ENCODE data around the gene PDZRN3. TPM values are rescaled to one million over a fixed set of nuclear protein-coding genes. Genes with fewer than 3 reads are reported as not detected.

Gene PDZRN3
- total and polyA plus RNA-seq, 7 experiments from 2014 or later = not detected

DNA sequence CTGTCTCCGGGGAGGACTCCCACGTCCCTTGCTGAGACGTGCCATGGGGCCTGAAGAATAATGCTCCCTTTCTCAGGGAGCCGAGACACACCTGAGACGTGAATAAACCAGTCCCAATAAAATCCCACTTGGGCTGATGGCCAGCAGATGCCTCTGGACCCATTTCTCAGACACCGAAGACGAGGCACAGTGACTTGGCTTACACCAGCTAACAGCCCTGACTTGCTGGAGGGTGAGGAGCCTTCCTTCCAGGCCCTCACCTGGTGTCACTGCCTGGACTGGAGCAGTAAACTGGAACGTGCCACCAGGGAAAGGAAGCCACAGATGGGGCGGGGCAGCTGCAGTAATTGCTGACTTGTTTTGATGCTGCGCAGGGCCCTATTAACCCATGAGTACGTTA lies 189.7 kb downstream of the PDZRN3 start:
- Histone ChIP-seq H3K27ac (ENCODE audit: low read depth, low read length) (no peak overlapping the region), H3K36me3 (ENCODE audit: control insufficient read depth in 2 of 3, insufficient read depth in 3 of 3, low read length in 3 of 3) (no peaks in the 10 kb centered on the region), H3K4me3 (ENCODE audit: low read length) (no peak overlapping the region), H3K9me3 (ENCODE audit: control insufficient read depth in 2 of 3, low read length in 3 of 3) (no peaks in the 10 kb centered on the region), H3K27me3 (ENCODE audit: control insufficient read depth in 2 of 2, insufficient read depth in 2 of 2, low read length in 2 of 2) (no peaks in the 10 kb centered on the region), H3K4me1 (ENCODE audit: control insufficient read depth in 2 of 2, insufficient read depth in 2 of 2, low read length in 2 of 2) (no peaks in the 10 kb centered on the region)
- no peaks in the 10 kb centered on the region for H3K36me3 Mint-ChIP-seq
- POLR2A ChIA-PET = no interaction called here
- intact Hi-C loops (cut with micrococcal nuclease) = no loop called here
- no peaks in the 10 kb centered on the region for H3K9me3 Mint-ChIP-seq
- H3K27me3 Mint-ChIP-seq = peaks cover 0 to 16% (median 9%) of the 10 kb centered on the region in 5 donors
- no peaks in the 10 kb centered on the region for H3K4me1 Mint-ChIP-seq
- no peak overlapping the region for H3K27ac Mint-ChIP-seq
- DNase-seq (no peak), ATAC-seq (no peak)
- CTCF ChIA-PET = no interaction called here
- H3K4me3 Mint-ChIP-seq = no peak overlapping the region

DNA sequence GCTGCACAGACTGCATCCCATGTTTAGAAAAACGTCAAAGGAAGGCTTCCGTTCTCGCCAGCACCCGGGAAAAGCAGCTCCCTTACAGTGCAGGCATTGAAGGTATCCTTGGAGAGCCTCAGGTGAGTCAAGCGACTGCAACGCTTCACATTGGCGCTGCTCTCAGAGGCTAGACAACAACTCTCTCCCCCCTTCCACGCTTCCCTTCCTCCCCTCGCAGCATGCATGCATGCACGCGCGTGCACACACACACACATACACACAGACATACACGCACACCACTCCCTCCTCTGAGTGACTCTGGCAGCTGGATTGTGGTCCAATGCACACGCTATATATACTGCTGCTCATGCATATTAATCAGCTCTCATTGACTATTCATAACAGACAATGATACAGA lies 191.1 kb downstream of the PDZRN3 start:
- intact Hi-C loops (cut with micrococcal nuclease) = no loop called here
- H3K27me3 ChIP-seq (ENCODE audit: control insufficient read depth in 2 of 2, insufficient read depth in 2 of 2, low read length in 2 of 2) = no peaks in the 10 kb centered on the region
- Mint-ChIP-seq H3K9me3 (no peaks in the 10 kb centered on the region), H3K27me3 (peaks cover 0 to 16% (median 9%) of the 10 kb centered on the region in 5 donors), H3K4me1 (no peaks in the 10 kb centered on the region), H3K36me3 (no peaks in the 10 kb centered on the region), H3K27ac (peak overlapping the region in 1 of 9 donors; percentile 17), H3K4me3 (no peak overlapping the region)
- H3K4me1 ChIP-seq (ENCODE audit: control insufficient read depth in 2 of 2, insufficient read depth in 2 of 2, low read length in 2 of 2) = no peaks in the 10 kb centered on the region
- ChIA-PET POLR2A (no interaction called here), CTCF (no interaction called here)
- H3K27ac ChIP-seq (ENCODE audit: low read depth, low read length) = no peak overlapping the region
- no peak for DNase-seq
- H3K4me3 ChIP-seq (ENCODE audit: low read length) = no peak overlapping the region
- no peak for ATAC-seq
- no peaks in the 10 kb centered on the region for H3K36me3 ChIP-seq (ENCODE audit: control insufficient read depth in 2 of 3, insufficient read depth in 3 of 3, low read length in 3 of 3)
- H3K9me3 ChIP-seq (ENCODE audit: control insufficient read depth in 2 of 3, low read length in 3 of 3) = no peaks in the 10 kb centered on the region

DNA sequence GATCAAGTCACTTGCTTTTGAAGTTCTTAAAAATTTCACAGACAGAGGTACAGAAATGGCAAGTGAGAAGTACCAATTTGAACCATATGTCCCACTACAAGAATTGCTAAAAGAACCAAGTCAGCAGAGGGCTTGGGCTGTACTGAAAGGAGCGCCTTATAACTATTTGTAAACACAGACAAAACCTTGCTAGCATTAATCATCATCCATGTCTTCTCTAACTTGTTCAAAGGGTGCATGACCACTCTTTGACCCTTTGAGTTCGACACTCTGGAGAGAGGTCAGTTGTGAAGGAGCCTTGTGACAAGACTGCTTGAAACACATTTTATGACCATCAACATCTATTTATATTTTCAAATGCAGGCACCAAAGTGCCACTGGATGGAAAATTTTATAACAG lies 191.7 kb downstream of the PDZRN3 start:
- H3K36me3 Mint-ChIP-seq = no peaks in the 10 kb centered on the region
- ChIA-PET POLR2A (no interaction called here), CTCF (no interaction called here)
- H3K4me3 Mint-ChIP-seq = no peak overlapping the region
- Histone ChIP-seq H3K4me3 (ENCODE audit: low read length) (no peak overlapping the region), H3K27me3 (ENCODE audit: control insufficient read depth in 2 of 2, insufficient read depth in 2 of 2, low read length in 2 of 2) (no peaks in the 10 kb centered on the region), H3K9me3 (ENCODE audit: control insufficient read depth in 2 of 3, low read length in 3 of 3) (no peaks in the 10 kb centered on the region), H3K4me1 (ENCODE audit: control insufficient read depth in 2 of 2, insufficient read depth in 2 of 2, low read length in 2 of 2) (no peaks in the 10 kb centered on the region), H3K27ac (ENCODE audit: low read depth, low read length) (no peak overlapping the region), H3K36me3 (ENCODE audit: control insufficient read depth in 2 of 3, insufficient read depth in 3 of 3, low read length in 3 of 3) (no peaks in the 10 kb centered on the region)
- H3K27me3 Mint-ChIP-seq = peaks cover 0 to 20% (median 9%) of the 10 kb centered on the region in 5 donors
- H3K27ac Mint-ChIP-seq = no peak overlapping the region
- DNase-seq (no peak), ATAC-seq (no peak)
- no peaks in the 10 kb centered on the region for H3K9me3 Mint-ChIP-seq
- intact Hi-C loops (cut with micrococcal nuclease) = no loop called here
- H3K4me1 Mint-ChIP-seq = no peaks in the 10 kb centered on the region

DNA sequence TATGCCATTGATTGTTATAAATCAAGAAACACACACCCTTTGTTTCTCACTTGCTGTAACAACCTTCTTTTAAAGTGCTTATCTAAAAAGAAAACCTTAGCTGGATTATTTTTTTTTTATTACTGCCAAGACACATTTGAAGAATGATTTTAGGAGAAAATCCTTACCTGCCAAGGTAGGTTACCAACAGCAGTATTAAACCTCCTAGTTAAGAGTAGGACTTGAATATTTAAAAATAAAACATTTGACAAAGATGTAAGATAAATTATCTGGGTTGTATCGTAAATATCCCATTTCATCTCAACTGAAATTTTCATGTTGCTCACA lies 192.1 kb downstream of the PDZRN3 start:
- H3K27me3 Mint-ChIP-seq = peaks cover 0 to 24% (median 9%) of the 10 kb centered on the region in 5 donors

DNA sequence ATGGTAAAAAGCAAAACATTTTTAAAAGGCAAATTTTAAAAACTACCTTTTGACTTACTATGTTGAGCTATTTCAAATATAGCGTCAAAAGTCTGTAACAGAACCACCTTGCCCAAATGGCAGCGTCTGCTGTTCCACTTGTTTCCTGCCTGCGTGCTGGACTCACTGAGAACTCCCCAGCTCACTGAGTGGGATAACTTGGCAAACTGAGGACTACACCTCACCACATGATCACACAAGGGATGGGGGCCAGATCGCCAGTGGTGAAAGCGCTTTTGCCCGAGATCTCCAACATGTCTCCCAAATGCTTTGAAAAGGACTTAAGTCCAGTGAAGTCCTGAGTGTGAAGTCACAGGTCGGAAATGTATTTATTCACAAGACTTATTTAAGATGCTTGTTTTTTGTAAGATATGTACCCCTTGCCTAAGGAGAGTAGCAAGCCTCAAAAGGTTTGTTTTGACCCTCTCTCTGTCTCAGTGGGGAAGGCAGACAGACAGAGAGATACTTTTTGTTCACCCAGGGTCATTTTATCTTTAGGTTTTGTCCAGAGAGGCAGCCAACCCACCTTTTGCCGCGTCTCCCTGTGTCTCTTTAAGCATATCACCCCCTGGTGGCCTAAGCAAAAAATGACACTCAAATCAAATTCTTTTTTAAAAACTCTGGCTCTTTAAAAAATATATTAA lies 192.6 kb downstream of the PDZRN3 start:
- H3K27me3 Mint-ChIP-seq = peaks cover 0 to 27% (median 9%) of the 10 kb centered on the region in 5 donors
- H3K4me3 Mint-ChIP-seq = no peak overlapping the region
- H3K9me3 ChIP-seq (ENCODE audit: control insufficient read depth in 2 of 3, low read length in 3 of 3) = no peaks in the 10 kb centered on the region
- no peaks in the 10 kb centered on the region for H3K36me3 Mint-ChIP-seq
- POLR2A ChIA-PET = no interaction called here
- no peaks in the 10 kb centered on the region for H3K4me1 ChIP-seq (ENCODE audit: control insufficient read depth in 2 of 2, insufficient read depth in 2 of 2, low read length in 2 of 2)
- H3K4me1 Mint-ChIP-seq = no peaks in the 10 kb centered on the region
- no peak overlapping the region for H3K27ac ChIP-seq (ENCODE audit: low read depth, low read length)
- no peaks in the 10 kb centered on the region for H3K27me3 ChIP-seq (ENCODE audit: control insufficient read depth in 2 of 2, insufficient read depth in 2 of 2, low read length in 2 of 2)
- DNase-seq (peak in 1 of 9 donors; percentile 7), ATAC-seq (no peak)
- H3K9me3 Mint-ChIP-seq = no peaks in the 10 kb centered on the region
- intact Hi-C loops (cut with micrococcal nuclease) = loop anchor here in 1 of 2 donors (1.0 kb wide), 1 partner anchor 331 kb away; no protein-coding TSS in a partner anchor
- no peak overlapping the region for H3K27ac Mint-ChIP-seq
- H3K4me3 ChIP-seq (ENCODE audit: low read length) = no peak overlapping the region
- CTCF ChIA-PET = no interaction called here
- no peaks in the 10 kb centered on the region for H3K36me3 ChIP-seq (ENCODE audit: control insufficient read depth in 2 of 3, insufficient read depth in 3 of 3, low read length in 3 of 3)

More for the DNA sequence above, 192.1 kb downstream of the PDZRN3 start:
- H3K36me3 ChIP-seq (ENCODE audit: control insufficient read depth in 2 of 3, insufficient read depth in 3 of 3, low read length in 3 of 3) = no peaks in the 10 kb centered on the region
- Mint-ChIP-seq H3K36me3 (no peaks in the 10 kb centered on the region), H3K4me1 (no peaks in the 10 kb centered on the region), H3K4me3 (no peak overlapping the region), H3K9me3 (no peaks in the 10 kb centered on the region), H3K27ac (no peak overlapping the region)
- H3K4me1 ChIP-seq (ENCODE audit: control insufficient read depth in 2 of 2, insufficient read depth in 2 of 2, low read length in 2 of 2) = no peaks in the 10 kb centered on the region
- H3K27ac ChIP-seq (ENCODE audit: low read depth, low read length) = no peak overlapping the region
- H3K9me3 ChIP-seq (ENCODE audit: control insufficient read depth in 2 of 3, low read length in 3 of 3) = no peaks in the 10 kb centered on the region
- ATAC-seq (no peak), DNase-seq (no peak)
- ChIA-PET CTCF (no interaction called here), POLR2A (no interaction called here)
- H3K4me3 ChIP-seq (ENCODE audit: low read length) = no peak overlapping the region
- intact Hi-C loops (cut with micrococcal nuclease) = loop anchor here in 1 of 2 donors (1.0 kb wide), 1 partner anchor 331 kb away; no protein-coding TSS in a partner anchor
- no peaks in the 10 kb centered on the region for H3K27me3 ChIP-seq (ENCODE audit: control insufficient read depth in 2 of 2, insufficient read depth in 2 of 2, low read length in 2 of 2)

DNA sequence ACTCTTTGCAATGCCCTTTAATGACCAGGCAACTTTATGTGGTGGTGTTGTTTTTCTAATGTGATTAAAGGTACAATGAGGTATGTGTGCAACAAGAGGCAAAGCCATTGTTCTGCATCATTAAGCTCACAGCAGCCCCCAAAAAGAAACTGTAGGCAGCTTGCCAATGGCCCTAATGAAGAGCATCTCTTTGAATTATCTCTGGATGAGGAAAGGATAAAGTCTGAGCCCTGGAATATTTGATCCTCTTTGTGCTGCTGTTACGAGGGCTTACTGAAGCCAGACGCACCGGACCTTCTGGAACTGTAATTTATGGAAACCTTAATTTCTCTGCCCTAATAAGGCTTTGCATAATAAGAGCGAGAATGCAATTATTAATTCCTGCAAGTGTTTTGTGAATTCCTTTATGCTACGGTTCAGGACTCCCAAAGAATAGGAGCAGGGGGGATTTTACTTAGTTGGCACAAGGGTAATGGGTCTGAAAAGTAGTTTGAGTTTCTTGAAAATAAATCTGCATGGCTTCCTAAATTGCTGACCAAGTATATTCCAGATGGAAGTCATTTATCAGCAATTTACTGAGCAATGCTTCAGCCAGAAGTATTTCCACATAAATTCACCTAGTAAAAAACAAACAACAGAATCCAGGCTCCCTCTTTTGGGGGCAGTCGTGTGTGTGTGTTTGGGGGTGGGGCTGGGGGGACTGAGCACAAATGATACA lies 193.4 kb downstream of the PDZRN3 start:
- intact Hi-C loops (cut with micrococcal nuclease) = no loop called here
- Mint-ChIP-seq H3K36me3 (no peaks in the 10 kb centered on the region), H3K27ac (no peak overlapping the region), H3K4me3 (no peak overlapping the region), H3K4me1 (no peaks in the 10 kb centered on the region), H3K27me3 (peaks cover 0 to 24% (median 14%) of the 10 kb centered on the region in 5 donors), H3K9me3 (no peaks in the 10 kb centered on the region)
- H3K4me3 ChIP-seq (ENCODE audit: low read length) = no peak overlapping the region
- H3K27me3 ChIP-seq (ENCODE audit: control insufficient read depth in 2 of 2, insufficient read depth in 2 of 2, low read length in 2 of 2) = no peaks in the 10 kb centered on the region
- H3K36me3 ChIP-seq (ENCODE audit: control insufficient read depth in 2 of 3, insufficient read depth in 3 of 3, low read length in 3 of 3) = no peaks in the 10 kb centered on the region
- no peaks in the 10 kb centered on the region for H3K9me3 ChIP-seq (ENCODE audit: control insufficient read depth in 2 of 3, low read length in 3 of 3)
- H3K27ac ChIP-seq (ENCODE audit: low read depth, low read length) = no peak overlapping the region
- ATAC-seq (no peak), DNase-seq (no peak)
- CTCF ChIA-PET = no interaction called here
- no peaks in the 10 kb centered on the region for H3K4me1 ChIP-seq (ENCODE audit: control insufficient read depth in 2 of 2, insufficient read depth in 2 of 2, low read length in 2 of 2)
- POLR2A ChIA-PET = no interaction called here

All from naive thymus-derived CD4-positive, alpha-beta T cell (primary cell).